OCI-LY7 (cell line): ENCODE measurements around the gene PLA1A.

Experiments
- CTCF ChIP-seq: fragments of 200-600 bp; sonication (generic); conservative IDR thresholded peaks from 2 replicates; pipeline ENCODE4 v1.5.1; 2014; ENCODE audit warnings: mild to moderate bottlenecking, antibody characterized with exemption, low read length, moderate library complexity, mixed read lengths
- EZH2phosphoT487 ChIP-seq: fragments of 200-600 bp; sonication (generic); IDR thresholded peaks from 2 replicates; pipeline ENCODE4 v1.6.1; 2018; ENCODE audit warnings: low read depth, borderline replicate concordance, mild to moderate bottlenecking, mixed run types, antibody characterized with exemption, low read length, moderate library complexity, mixed read lengths

GRCh38 chr3:119558626-119559317, 38.9 kb upstream of the PLA1A start:
- no peak for TF ChIP-seq EZH2phosphoT487
- no peak for TF ChIP-seq CTCF
